K562 (cell line): ENCODE measurements around the gene ANKRD45. TPM values are rescaled to one million over a fixed set of nuclear protein-coding genes. Genes with fewer than 3 reads are reported as not detected.
A peak's percentile ranks its signal among the peaks of the same experiment; 100 is the strongest.
"Not testable (repeated sequence)": the region's sequence is repeated elsewhere in the genome, so short reads cannot be mapped to it uniquely, and the experiment has no call there.

Source experiments
- ATAC-seq: fragments of 200-7000 bp; cut with Tn5 transposase; 3 replicates; pipeline ENCODE4 v1.9.1; 2020; ENCODE audit warnings: moderate library complexity
- BruUV-seq: library from RNA; stranded (reverse); fragments of 400-500 nt; replicated peaks from 2 replicates; lab custom pipeline; 2021; lab: Mats Ljungman, UMichigan
- CTCF ChIA-PET: fragments of 300-600 bp; formaldehyde crosslinking; extraction: SDS; loops from one replicate; lab custom pipeline; 2021; ENCODE audit warnings: low intra/inter-chr PET ratio; lab: Yijun Ruan, JAX
- POLR2A ChIA-PET: fragments of 300-600, 350-650 bp; sonication (Branson Sonifier 250); formaldehyde crosslinking; extraction: SDS; loops from one replicate; lab custom pipeline; 2021; ENCODE audit warnings: antibody characterized with exemption, inconsistent platforms; lab: Yijun Ruan, JAX
- DNase-seq, 4 experiments: peaks; one replicate each; pipeline versions ENCODE4 v3.0.0 to v3.0.0-alpha.2; 2011 to 2018; ENCODE audit warnings: low spot score in 3 of 4, mixed read lengths in 3 of 4; ENCODE audit errors: extremely low read depth in 1 of 4
- FAIRE-seq: peaks from 2 replicates; lab custom pipeline; 2011; peaks lifted over from hg19 to GRCh38; lab: Jason Lieb, UNC
- H2AFZ ChIP-seq: 2 replicates; pipeline ENCODE4 v1.6.0; 2011; ENCODE audit warnings: low read depth, low read length, control low read depth, inconsistent platforms
- H3K27ac ChIP-seq: fragments of 200-600 bp; 3 replicates; pipeline ENCODE4 v1.8.0; 2011; ENCODE audit warnings: low read depth, mild to moderate bottlenecking, control low read depth, inconsistent platforms, low read length, moderate library complexity, mixed read lengths; ENCODE audit errors: extremely low read depth
- H3K27me3 ChIP-seq, 2 experiments: fragments of 300-600 bp in 1 of 2; 2 replicates in 1 of 2; 3 replicates in 1 of 2; pipeline versions ENCODE4 v1.6.0 to v1.8.0; 2011; ENCODE audit warnings: inconsistent platforms in 2 of 2, low read length in 2 of 2, mild to moderate bottlenecking in 1 of 2, mixed read lengths in 1 of 2, moderate library complexity in 1 of 2; ENCODE audit not compliant: control insufficient read depth in 2 of 2, insufficient read depth in 2 of 2
- H3K36me3 ChIP-seq: fragments of 300-600 bp; 3 replicates; pipeline ENCODE4 v1.8.0; 2011; ENCODE audit warnings: mild to moderate bottlenecking, low read length, inconsistent platforms; ENCODE audit not compliant: control insufficient read depth, insufficient read depth
- H3K4me1 ChIP-seq, 2 experiments: fragments of 200-600 bp in 1 of 2; replicated peaks in 1 of 2; 2 replicates in 1 of 2; 3 replicates in 1 of 2; pipeline versions ENCODE4 v1.5.1 to v1.8.0; 2011; ENCODE audit warnings: inconsistent platforms in 2 of 2, low read length in 2 of 2, mild to moderate bottlenecking in 1 of 2, mixed read lengths in 1 of 2, moderate library complexity in 1 of 2; ENCODE audit not compliant: control insufficient read depth in 2 of 2, insufficient read depth in 2 of 2
- H3K4me2 ChIP-seq: 2 replicates; pipeline ENCODE4 v1.6.1; 2011; ENCODE audit warnings: low read length, control low read depth, inconsistent platforms, mixed read lengths; ENCODE audit not compliant: insufficient read depth
- H3K4me3 ChIP-seq: fragments of 200-600 bp; sonication (generic), shearing (Covaris generic); 2 replicates; pipeline ENCODE4 v1.5.1; 2016; ENCODE audit warnings: control low read depth, inconsistent platforms
- H3K79me2 ChIP-seq: fragments of 200-600 bp; 3 replicates; pipeline ENCODE4 v1.8.0; 2011; ENCODE audit warnings: low read length, inconsistent platforms; ENCODE audit not compliant: control insufficient read depth, insufficient read depth
- H3K9ac ChIP-seq, 2 experiments: 2 replicates each; pipeline versions ENCODE4 v1.6.0 to v1.6.1; 2011; ENCODE audit warnings: low read depth in 2 of 2, low read length in 2 of 2, control low read depth in 1 of 2, inconsistent platforms in 1 of 2, mild to moderate bottlenecking in 1 of 2, mixed read lengths in 1 of 2; ENCODE audit not compliant: insufficient read depth in 1 of 2
- H3K9me1 ChIP-seq: one replicate; pipeline ENCODE4 v1.6.0; 2011; ENCODE audit warnings: inconsistent platforms, mild to moderate bottlenecking, low read length, moderate library complexity; ENCODE audit not compliant: control insufficient read depth, insufficient read depth
- H3K9me3 ChIP-seq: replicated peaks from 2 replicates; pipeline ENCODE4 v1.5.1; 2011; ENCODE audit warnings: low read depth, low read length, inconsistent platforms; ENCODE audit not compliant: control insufficient read depth, insufficient read depth
- H4K20me1 ChIP-seq: replicated peaks from 2 replicates; pipeline ENCODE4 v1.6.1; 2011; ENCODE audit warnings: low read length, inconsistent platforms, mixed read lengths; ENCODE audit not compliant: control insufficient read depth, insufficient read depth
- ADNP ChIP-seq: fragments of 200-800 bp; sonication (Bioruptor generic); IDR thresholded peaks from 2 replicates; pipeline ENCODE4 v1.6.1; 2016; ENCODE audit warnings: missing genetic modification characterization, missing compliant biosample characterization
- ELF4 ChIP-seq: fragments of 450-650 bp; formaldehyde crosslinking; IDR thresholded peaks from 2 replicates; pipeline ENCODE4 v1.4.0; 2022; ENCODE audit warnings: missing genetic modification characterization
- MXI1 ChIP-seq: IDR thresholded peaks from 2 replicates; pipeline ENCODE4 v1.6.1; 2011; ENCODE audit warnings: low read depth, mild to moderate bottlenecking, improper control_type of control experiment, low read length
- WGBS: fragments of 100-300 bp; shearing (Covaris generic); methylation state at CpG from one replicate; pipeline ENCODE4 v1.1.6; 2016; ENCODE audit warnings: low coverage, mixed read lengths; ENCODE audit not compliant: insufficient coverage; ENCODE audit errors: missing lambda C conversion rate; 5-methylcytosine and 5-hydroxymethylcytosine counted together
- in situ Hi-C: fragments of 300-500 bp; cut with MboI; formaldehyde crosslinking; loops from 4 replicates; pipeline ENCODE4 v1.15.0; 2018; ENCODE audit warnings: inconsistent platforms, mixed read lengths
- intact Hi-C: fragments of 100-400 bp; cut with micrococcal nuclease; formaldehyde crosslinking; loops from 2 replicates; pipeline ENCODE4 v1.14.2; 2022
- polyA plus RNA-seq, 8 experiments: library from polyadenylated mRNA; depleted of rRNA in 4 of 8; stranded (reverse) in 5 of 8; unstranded in 3 of 8; fragments of >200 nt; fragmentation: Nextera tagmentation in 2 of 8; fragmentation: Illumina TruSeq in 1 of 8; extraction: Ambion mirVana in 2 of 8; extraction: Trizol in 1 of 8; gene quantifications; 2 replicates each; pipeline versions ENCODE4 v1.2.1 to v1.2.3, GENCODE V29; 2011 to 2014; ENCODE audit warnings: inconsistent platforms in 1 of 8, missing spikeins in 1 of 8
- total RNA-seq, 7 experiments: library from RNA; depleted of rRNA in 6 of 7; stranded (reverse); fragments of >200 nt in 6 of 7; fragmentation: Illumina TruSeq in 2 of 7; extraction: Trizol in 2 of 7; gene quantifications; 2 replicates each; pipeline versions ENCODE4 v1.2.1 to v1.2.3, GENCODE V29; 2011 to 2021; ENCODE audit warnings: low replicate concordance in 1 of 7
- TF ChIP-seq, protein P1 (sequence below), 2 experiments: fragments of 450-650 bp; conservative IDR thresholded peaks; 2 replicates each; pipeline ENCODE4 v1.6.1; 2017; ENCODE audit warnings: mild to moderate bottlenecking in 2 of 2, moderate library complexity in 2 of 2
- TF ChIP-seq, protein P2 (sequence below), 3 experiments: fragments of 200-800 bp in 1 of 3; fragments of 250-450 bp in 1 of 3; fragments of 450-650 bp in 1 of 3; sonication (Bioruptor Pico) in 1 of 3; sonication (Bioruptor generic) in 1 of 3; formaldehyde crosslinking in 1 of 3; IDR thresholded peaks; 2 replicates each; pipeline versions ENCODE4 v1.6.1 to v1.8.0; 2016 to 2022; ENCODE audit warnings: mild to moderate bottlenecking in 2 of 3, missing genetic modification characterization in 2 of 3, missing compliant biosample characterization in 1 of 3, moderate library complexity in 1 of 3

Gene ANKRD45
- total and polyA plus RNA-seq, 9 of the 15 experiments (the other 6 are each of a cell fraction or from before 2014, with no cell fraction given): 0.10 to 0.30 (median 0.11) TPM; not detected in 2

DNA sequence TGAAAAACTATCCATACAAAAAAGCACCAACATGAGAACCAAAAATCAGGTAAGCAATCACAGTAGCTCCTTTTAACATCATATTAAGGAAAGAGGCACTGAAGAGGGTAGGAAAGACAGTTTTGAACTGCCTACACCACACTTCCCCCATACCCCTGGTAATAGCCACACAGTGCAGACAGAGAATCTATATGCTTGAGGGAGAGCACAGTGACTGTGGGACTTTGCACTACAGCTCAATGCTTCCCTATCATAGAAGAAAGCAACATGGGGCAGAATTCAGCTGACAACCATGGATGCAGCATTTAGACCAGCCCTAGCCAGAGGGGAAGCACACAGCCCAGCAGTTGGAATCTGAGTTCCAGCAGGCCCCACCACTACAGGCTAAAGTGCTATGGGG, 42.4 kb downstream of the ANKRD45 start (continued):
- TF ChIP-seq, protein P1, sequence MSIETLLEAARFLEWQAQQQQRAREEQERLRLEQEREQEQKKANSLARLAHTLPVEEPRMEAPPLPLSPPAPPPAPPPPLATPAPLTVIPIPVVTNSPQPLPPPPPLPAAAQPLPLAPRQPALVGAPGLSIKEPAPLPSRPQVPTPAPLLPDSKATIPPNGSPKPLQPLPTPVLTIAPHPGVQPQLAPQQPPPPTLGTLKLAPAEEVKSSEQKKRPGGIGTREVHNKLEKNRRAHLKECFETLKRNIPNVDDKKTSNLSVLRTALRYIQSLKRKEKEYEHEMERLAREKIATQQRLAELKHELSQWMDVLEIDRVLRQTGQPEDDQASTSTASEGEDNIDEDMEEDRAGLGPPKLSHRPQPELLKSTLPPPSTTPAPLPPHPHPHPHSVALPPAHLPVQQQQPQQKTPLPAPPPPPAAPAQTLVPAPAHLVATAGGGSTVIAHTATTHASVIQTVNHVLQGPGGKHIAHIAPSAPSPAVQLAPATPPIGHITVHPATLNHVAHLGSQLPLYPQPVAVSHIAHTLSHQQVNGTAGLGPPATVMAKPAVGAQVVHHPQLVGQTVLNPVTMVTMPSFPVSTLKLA (conservative IDR thresholded peaks at IDR 0.05): no peak
- TF ChIP-seq, protein P2, sequence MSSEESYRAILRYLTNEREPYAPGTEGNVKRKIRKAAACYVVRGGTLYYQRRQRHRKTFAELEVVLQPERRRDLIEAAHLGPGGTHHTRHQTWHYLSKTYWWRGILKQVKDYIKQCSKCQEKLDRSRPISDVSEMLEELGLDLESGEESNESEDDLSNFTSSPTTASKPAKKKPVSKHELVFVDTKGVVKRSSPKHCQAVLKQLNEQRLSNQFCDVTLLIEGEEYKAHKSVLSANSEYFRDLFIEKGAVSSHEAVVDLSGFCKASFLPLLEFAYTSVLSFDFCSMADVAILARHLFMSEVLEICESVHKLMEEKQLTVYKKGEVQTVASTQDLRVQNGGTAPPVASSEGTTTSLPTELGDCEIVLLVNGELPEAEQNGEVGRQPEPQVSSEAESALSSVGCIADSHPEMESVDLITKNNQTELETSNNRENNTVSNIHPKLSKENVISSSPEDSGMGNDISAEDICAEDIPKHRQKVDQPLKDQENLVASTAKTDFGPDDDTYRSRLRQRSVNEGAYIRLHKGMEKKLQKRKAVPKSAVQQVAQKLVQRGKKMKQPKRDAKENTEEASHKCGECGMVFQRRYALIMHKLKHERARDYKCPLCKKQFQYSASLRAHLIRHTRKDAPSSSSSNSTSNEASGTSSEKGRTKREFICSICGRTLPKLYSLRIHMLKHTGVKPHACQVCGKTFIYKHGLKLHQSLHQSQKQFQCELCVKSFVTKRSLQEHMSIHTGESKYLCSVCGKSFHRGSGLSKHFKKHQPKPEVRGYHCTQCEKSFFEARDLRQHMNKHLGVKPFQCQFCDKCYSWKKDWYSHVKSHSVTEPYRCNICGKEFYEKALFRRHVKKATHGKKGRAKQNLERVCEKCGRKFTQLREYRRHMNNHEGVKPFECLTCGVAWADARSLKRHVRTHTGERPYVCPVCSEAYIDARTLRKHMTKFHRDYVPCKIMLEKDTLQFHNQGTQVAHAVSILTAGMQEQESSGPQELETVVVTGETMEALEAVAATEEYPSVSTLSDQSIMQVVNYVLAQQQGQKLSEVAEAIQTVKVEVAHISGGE (CRISPR knock-in tag; IDR thresholded peaks at IDR 0.05): no peak

DNA sequence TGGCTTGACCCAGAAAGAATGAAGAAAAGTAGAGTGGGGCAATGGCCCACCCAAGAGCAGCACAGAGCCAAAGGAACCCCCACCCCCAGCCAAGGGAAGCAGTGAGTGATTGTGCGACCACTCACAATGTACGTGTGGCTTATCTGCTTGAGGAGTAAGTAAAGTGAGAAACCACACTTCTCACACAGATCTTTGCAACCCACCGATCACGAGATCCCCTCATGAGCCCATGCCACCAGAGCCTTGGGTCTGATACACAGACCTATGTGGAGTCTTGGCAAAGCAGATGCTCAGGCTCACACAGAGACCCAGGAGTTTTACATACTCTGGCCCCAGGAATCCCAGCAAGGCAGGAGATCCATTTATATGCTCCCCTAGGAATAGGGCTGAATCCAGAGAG, 52.8 kb downstream of the ANKRD45 start:
- Histone ChIP-seq H4K20me1 (no peaks in the 10 kb centered on the region), H3K9me1 (no peaks in the 10 kb centered on the region), H3K79me2 (no peaks in the 10 kb centered on the region), H3K27ac (no peak overlapping the region), H2AFZ (0 out of 2 replicates have a peak overlapping the region, but pooled peaks have one; percentile 24), H3K27me3 (no peaks in the 10 kb centered on the region), H3K4me1 (no peaks in the 10 kb centered on the region), H3K4me3 (no peak overlapping the region), H3K9ac (no peak overlapping the region), H3K36me3 (no peaks in the 10 kb centered on the region), H3K9me3 (no peaks in the 10 kb centered on the region), H3K4me2 (no peak overlapping the region)
- in situ Hi-C loops: no loop called here
- ChIA-PET POLR2A (interaction anchor here (0.5 to 1.0 kb wide), 2 partner anchors 11 to 14 kb away, joined by 3 to 4 read pairs; partner anchors contain the start of gene SLC9C2), CTCF (no interaction called here)
- FAIRE-seq (no peak), ATAC-seq (peak; percentile 20; the same call in 1 of the 3 replicates), DNase-seq (no peak)
- no TSS peak for BruUV-seq
- intact Hi-C loops: no loop called here
- TF ChIP-seq ELF4: no peak
- no peak for TF ChIP-seq ADNP (tag)
- no peak for TF ChIP-seq MXI1
- WGBS: 17% methylated on average over 4 of the region's 4 CpGs

DNA sequence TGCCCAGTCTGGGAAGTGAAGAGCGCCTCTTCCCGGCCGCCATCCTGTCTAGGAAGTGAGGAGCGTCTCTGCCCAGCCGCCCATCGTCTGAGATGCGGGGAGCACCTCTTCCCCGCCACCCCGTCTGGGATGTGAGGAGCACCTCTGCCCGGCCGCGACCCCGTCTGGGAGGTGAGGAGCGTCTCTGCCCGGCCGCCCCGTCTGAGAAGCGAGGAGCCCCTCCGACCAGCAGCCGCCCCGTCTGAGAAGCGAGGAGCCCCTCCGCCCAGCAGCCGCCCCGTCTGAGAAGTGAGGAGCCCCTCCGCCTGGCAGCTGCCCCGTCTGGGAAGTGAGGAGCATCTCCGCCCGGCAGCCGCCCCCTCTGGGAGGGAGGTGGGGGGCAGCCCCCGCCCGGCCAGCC, 56.6 kb downstream of the ANKRD45 start:
- POLR2A ChIA-PET, in situ Hi-C loops, BruUV-seq, H4K20me1 ChIP-seq, H3K36me3 ChIP-seq, intact Hi-C loops, H3K4me1 ChIP-seq, FAIRE-seq, H3K27me3 ChIP-seq, DNase-seq, H3K27ac ChIP-seq, H3K4me2 ChIP-seq, H2AFZ ChIP-seq, H3K9ac ChIP-seq, ATAC-seq, H3K9me1 ChIP-seq, H3K79me2 ChIP-seq, H3K4me3 ChIP-seq, CTCF ChIA-PET, H3K9me3 ChIP-seq: not testable (repeated sequence)
- WGBS: 75% methylated on average over 20 of the region's 32 CpGs
